OCI-LY1 (cell line): ENCODE data around the gene ZHX3.

Experiments
- H2AFZ ChIP-seq: fragments of 200-600 bp; sonication (generic), shearing (Covaris generic); 2 replicates; pipeline ENCODE4 v1.6.0; 2014; ENCODE audit warnings: antibody characterized with exemption, mild to moderate bottlenecking, low read length
- H3F3A ChIP-seq: fragments of 200-600 bp; sonication (generic), shearing (Covaris generic); 2 replicates; pipeline ENCODE4 v1.6.0; 2014; ENCODE audit warnings: mild to moderate bottlenecking, antibody characterized with exemption, low read length, moderate library complexity; ENCODE audit not compliant: insufficient read depth
- H3K27ac ChIP-seq: fragments of 200-600 bp; sonication (generic); 2 replicates; pipeline ENCODE4 v1.5.1; 2014; ENCODE audit warnings: low read length, mixed run types, mild to moderate bottlenecking, low read depth; ENCODE audit not compliant: poor library complexity, severe bottlenecking
- H3K27me3 ChIP-seq: fragments of 200-600 bp; sonication (generic); 2 replicates; pipeline ENCODE4 v1.6.0; 2014; ENCODE audit warnings: antibody characterized with exemption, mild to moderate bottlenecking, low read length, moderate library complexity; ENCODE audit not compliant: insufficient read depth
- H3K36me3 ChIP-seq: fragments of 200-600 bp; sonication (generic); 2 replicates; pipeline ENCODE4 v1.6.1; 2014; ENCODE audit warnings: mild to moderate bottlenecking, antibody characterized with exemption, low read length, moderate library complexity, mixed read lengths; ENCODE audit not compliant: insufficient read depth
- H3K4me1 ChIP-seq: fragments of 200-600 bp; sonication (generic); 2 replicates; pipeline ENCODE4 v1.5.1; 2014; ENCODE audit warnings: mild to moderate bottlenecking, low read length, moderate library complexity; ENCODE audit not compliant: insufficient read depth, severe bottlenecking
- H3K4me2 ChIP-seq: fragments of 200-600 bp; sonication (generic), shearing (Covaris generic); 2 replicates; pipeline ENCODE4 v1.6.1; 2014; ENCODE audit warnings: low read length
- H3K4me3 ChIP-seq: fragments of 200-600 bp; sonication (generic); 2 replicates; pipeline ENCODE4 v1.5.1; 2014; ENCODE audit warnings: low read length, low read depth, mild to moderate bottlenecking, mixed read lengths; ENCODE audit not compliant: poor library complexity, severe bottlenecking
- H3K79me2 ChIP-seq: fragments of 200-600 bp; shearing (Covaris generic); 2 replicates; pipeline ENCODE4 v1.6.1; 2016; ENCODE audit warnings: mixed run types, low read length, mixed read lengths; ENCODE audit not compliant: insufficient read depth
- H3K9ac ChIP-seq: fragments of 200-600 bp; sonication (generic), shearing (Covaris generic); 2 replicates; pipeline ENCODE4 v1.6.1; 2014; ENCODE audit warnings: mild to moderate bottlenecking, low read length, mixed read lengths
- H3K9me2 ChIP-seq: fragments of 200-600 bp; sonication (generic), shearing (Covaris generic); 2 replicates; pipeline ENCODE4 v1.6.1; 2014; ENCODE audit warnings: low read depth, mild to moderate bottlenecking, low read length, mixed read lengths
- H3K9me3 ChIP-seq: fragments of 200-600 bp; shearing (Covaris generic); 2 replicates; pipeline ENCODE4 v1.6.1; 2014; ENCODE audit warnings: low read length, mixed read lengths
- H4K20me1 ChIP-seq: fragments of 200-600 bp; sonication (generic), shearing (Covaris generic); 2 replicates; pipeline ENCODE4 v1.6.0; 2016; ENCODE audit warnings: mild to moderate bottlenecking, low read length; ENCODE audit not compliant: insufficient read depth
- EZH2 ChIP-seq: fragments of 200-600 bp; sonication (generic), shearing (Covaris generic); IDR thresholded peaks from 2 replicates; pipeline ENCODE4 v1.8.0; 2017; ENCODE audit warnings: borderline replicate concordance, mixed run types, mild to moderate bottlenecking, antibody characterized with exemption, low read length, moderate library complexity, mixed read lengths
- TF ChIP-seq, protein P1 (sequence below): fragments of 200-600 bp; sonication (generic), shearing (Covaris generic); IDR thresholded peaks from 2 replicates; pipeline ENCODE4 v1.5.1; 2017; ENCODE audit warnings: mild to moderate bottlenecking, antibody characterized with exemption, low read length, moderate library complexity, mixed read lengths

The ZHX3 gene

DNA sequence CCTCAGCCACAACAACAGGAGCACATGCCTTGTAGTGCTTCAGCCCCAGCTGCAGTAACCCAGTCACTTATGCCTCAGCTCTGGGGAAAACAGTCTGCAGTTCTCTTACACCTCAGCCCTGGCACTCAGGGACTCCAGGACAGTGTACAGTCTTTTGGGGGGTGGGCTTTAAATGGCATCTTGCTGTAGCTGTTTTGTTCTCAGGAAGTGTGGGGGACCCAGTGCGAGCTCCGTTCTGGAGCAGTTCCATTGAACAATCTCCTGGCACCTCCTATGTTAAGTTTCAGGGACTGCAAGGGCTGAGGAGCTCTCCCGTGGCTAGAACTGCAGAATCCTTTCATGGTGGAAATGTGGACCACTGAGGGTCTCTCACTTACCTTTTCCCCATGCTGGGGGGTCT lies 125.0 kb downstream of the ZHX3 start:
- Histone ChIP-seq H3K27ac (no peak overlapping the region), H3K9me3 (peaks cover 19% of the 10 kb centered on the region), H2AFZ (no peak overlapping the region), H3K4me2 (no peak overlapping the region), H3K27me3 (no peaks in the 10 kb centered on the region), H3K4me3 (no peak overlapping the region), H3F3A (no peaks in the 10 kb centered on the region), H3K36me3 (0 out of 2 replicates have a peak, but pooled peaks cover 5% of the 10 kb centered on the region), H4K20me1 (no peaks in the 10 kb centered on the region), H3K79me2 (no peaks in the 10 kb centered on the region), H3K4me1 (no peaks in the 10 kb centered on the region), H3K9me2 (no peaks in the 10 kb centered on the region), H3K9ac (no peak overlapping the region)
- TF ChIP-seq, protein P1, sequence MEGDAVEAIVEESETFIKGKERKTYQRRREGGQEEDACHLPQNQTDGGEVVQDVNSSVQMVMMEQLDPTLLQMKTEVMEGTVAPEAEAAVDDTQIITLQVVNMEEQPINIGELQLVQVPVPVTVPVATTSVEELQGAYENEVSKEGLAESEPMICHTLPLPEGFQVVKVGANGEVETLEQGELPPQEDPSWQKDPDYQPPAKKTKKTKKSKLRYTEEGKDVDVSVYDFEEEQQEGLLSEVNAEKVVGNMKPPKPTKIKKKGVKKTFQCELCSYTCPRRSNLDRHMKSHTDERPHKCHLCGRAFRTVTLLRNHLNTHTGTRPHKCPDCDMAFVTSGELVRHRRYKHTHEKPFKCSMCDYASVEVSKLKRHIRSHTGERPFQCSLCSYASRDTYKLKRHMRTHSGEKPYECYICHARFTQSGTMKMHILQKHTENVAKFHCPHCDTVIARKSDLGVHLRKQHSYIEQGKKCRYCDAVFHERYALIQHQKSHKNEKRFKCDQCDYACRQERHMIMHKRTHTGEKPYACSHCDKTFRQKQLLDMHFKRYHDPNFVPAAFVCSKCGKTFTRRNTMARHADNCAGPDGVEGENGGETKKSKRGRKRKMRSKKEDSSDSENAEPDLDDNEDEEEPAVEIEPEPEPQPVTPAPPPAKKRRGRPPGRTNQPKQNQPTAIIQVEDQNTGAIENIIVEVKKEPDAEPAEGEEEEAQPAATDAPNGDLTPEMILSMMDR: no peak
- TF ChIP-seq EZH2: no peak

DNA sequence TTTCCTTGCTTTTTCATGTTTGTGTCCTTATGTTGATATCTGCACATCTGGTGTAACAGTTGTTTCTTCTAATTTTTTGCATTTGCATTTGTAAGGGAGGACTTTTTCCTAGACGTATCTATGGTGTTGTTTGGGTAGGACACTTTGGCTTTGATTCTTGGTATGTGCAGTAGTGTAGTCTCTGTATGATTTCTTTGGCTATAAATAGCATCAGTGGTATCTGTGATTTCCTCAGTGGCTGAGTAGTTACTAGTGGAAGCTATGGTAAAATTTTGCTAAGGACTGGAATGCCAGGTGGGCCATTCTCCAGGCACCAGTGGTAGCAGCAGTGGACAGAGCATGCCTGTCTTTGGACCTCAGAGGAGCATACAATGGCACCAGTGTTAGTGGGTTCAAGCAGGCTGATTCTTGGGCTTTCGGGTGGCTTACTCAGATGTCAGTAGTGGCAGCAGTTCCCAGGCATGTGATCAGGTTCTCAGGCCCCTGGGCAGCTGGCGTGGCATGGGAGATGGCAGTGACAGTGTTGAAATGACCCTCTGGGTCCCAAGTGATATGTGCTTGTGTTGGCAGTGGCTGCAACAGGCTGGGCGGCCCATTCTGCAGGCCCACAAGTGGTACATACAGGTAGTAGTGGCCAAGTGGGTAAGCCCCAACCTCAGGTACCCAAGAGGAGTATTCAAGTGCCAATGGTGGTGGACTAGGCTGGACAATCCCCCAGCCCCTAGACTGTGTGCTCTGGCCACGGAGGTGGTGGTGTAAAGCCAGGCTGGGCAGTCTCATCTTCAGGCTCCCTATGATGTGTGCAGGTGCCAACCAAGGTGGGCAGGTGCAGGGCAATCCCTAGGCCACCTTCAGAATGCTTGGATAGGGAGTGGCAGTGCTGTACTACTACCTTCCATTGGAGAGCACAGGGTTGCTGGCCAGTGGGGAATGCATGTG lies 125.7 kb downstream of the ZHX3 start:
- 0 out of 2 replicates have a peak, but pooled peaks cover 5% of the 10 kb centered on the region for H3K36me3 ChIP-seq
- H3K4me2 ChIP-seq: no peak overlapping the region
- H3K9me2 ChIP-seq: no peaks in the 10 kb centered on the region
- TF ChIP-seq, protein P1: no peak
- TF ChIP-seq EZH2: no peak
- H3K79me2 ChIP-seq: no peaks in the 10 kb centered on the region
- H2AFZ ChIP-seq: no peak overlapping the region
- no peak overlapping the region for H3K4me3 ChIP-seq
- H3K27ac ChIP-seq: no peak overlapping the region
- H3K27me3 ChIP-seq: no peaks in the 10 kb centered on the region
- H3K4me1 ChIP-seq: no peaks in the 10 kb centered on the region
- H3K9ac ChIP-seq: no peak overlapping the region
- H4K20me1 ChIP-seq: no peaks in the 10 kb centered on the region
- no peaks in the 10 kb centered on the region for H3F3A ChIP-seq
- peaks cover 19% of the 10 kb centered on the region for H3K9me3 ChIP-seq

DNA sequence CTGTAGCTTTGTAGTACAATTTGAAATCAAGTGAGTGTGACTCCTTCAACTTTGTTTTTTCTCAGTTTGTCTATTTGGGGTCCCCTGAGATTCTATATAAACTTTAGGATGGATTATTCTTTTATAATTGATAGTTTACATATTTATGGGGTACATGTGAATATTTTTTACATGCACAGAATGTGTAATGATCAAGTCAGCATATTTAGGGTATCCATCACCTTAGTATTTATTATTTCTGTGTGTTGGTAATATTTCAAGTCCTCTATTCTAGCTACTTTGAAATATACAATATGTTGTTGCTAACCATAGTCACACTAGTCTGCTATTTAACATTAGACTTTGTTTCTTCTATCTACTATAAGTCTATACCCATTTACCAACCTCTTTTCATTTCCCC lies 129.9 kb downstream of the ZHX3 start:
- Histone ChIP-seq H3K27me3 (no peaks in the 10 kb centered on the region), H3K4me1 (no peaks in the 10 kb centered on the region), H3K4me3 (no peak overlapping the region), H3K36me3 (peaks cover 10% of the 10 kb centered on the region; the same call in 1 of the 2 replicates), H3K4me2 (no peak overlapping the region), H3K9ac (no peak overlapping the region), H3K9me3 (peaks cover 19% of the 10 kb centered on the region), H3F3A (no peaks in the 10 kb centered on the region), H2AFZ (no peak overlapping the region), H3K27ac (no peak overlapping the region), H4K20me1 (no peaks in the 10 kb centered on the region), H3K9me2 (no peaks in the 10 kb centered on the region), H3K79me2 (no peaks in the 10 kb centered on the region)
- TF ChIP-seq, protein P1: no peak
- no peak for TF ChIP-seq EZH2
